Cardiac fibroblast (primary cell): ENCODE results near the gene PHACTR4.
"Not testable (repeated sequence)": the region's sequence is repeated elsewhere in the genome, so short reads cannot be mapped to it uniquely, and the experiment has no call there.

Source experiments
- DNase-seq, 2 donors: peaks; one replicate each; pipeline versions ENCODE4 v3.0.0 to v3.0.0-alpha.2; 2010; ENCODE audit warnings: low read depth in 2 of 2
- H3K4me3 ChIP-seq, 2 donors: replicated peaks in 1 of 2; 1 replicate in 1 of 2; 2 replicates in 1 of 2; pipeline ENCODE4 v1.5.1; 2011; ENCODE audit warnings: low read depth in 2 of 2, low read length in 2 of 2, mild to moderate bottlenecking in 2 of 2, moderate library complexity in 1 of 2
- TF ChIP-seq, protein P1 (sequence below): IDR thresholded peaks from one replicate; pipeline ENCODE4 v1.5.1; 2011; ENCODE audit warnings: low read depth, mild to moderate bottlenecking, low read length, inconsistent platforms

The PHACTR4 gene

DNA sequence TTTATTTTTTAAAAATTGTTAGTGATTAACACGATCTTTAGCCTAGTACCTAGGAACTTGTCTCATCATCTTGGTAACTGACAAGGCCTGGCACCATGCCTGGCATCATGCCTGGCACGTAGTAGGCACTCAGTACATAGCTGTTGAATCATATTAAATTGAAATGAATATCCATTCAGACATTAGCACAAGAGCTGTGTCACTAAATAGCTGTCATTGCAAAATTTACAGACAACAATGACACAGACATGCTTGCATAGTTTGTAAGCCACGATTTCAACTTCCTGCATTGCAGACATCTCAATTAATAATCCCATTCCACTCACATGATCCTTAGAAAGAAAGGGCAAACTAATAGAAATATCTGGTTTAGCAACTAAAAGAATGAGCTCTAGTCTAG, 15.4 kb upstream of the PHACTR4 start:
- H3K4me3 ChIP-seq: no peak overlapping the region
- peak; percentile 48 to 87 for DNase-seq
- TF ChIP-seq, protein P1, sequence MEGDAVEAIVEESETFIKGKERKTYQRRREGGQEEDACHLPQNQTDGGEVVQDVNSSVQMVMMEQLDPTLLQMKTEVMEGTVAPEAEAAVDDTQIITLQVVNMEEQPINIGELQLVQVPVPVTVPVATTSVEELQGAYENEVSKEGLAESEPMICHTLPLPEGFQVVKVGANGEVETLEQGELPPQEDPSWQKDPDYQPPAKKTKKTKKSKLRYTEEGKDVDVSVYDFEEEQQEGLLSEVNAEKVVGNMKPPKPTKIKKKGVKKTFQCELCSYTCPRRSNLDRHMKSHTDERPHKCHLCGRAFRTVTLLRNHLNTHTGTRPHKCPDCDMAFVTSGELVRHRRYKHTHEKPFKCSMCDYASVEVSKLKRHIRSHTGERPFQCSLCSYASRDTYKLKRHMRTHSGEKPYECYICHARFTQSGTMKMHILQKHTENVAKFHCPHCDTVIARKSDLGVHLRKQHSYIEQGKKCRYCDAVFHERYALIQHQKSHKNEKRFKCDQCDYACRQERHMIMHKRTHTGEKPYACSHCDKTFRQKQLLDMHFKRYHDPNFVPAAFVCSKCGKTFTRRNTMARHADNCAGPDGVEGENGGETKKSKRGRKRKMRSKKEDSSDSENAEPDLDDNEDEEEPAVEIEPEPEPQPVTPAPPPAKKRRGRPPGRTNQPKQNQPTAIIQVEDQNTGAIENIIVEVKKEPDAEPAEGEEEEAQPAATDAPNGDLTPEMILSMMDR: no peak

DNA sequence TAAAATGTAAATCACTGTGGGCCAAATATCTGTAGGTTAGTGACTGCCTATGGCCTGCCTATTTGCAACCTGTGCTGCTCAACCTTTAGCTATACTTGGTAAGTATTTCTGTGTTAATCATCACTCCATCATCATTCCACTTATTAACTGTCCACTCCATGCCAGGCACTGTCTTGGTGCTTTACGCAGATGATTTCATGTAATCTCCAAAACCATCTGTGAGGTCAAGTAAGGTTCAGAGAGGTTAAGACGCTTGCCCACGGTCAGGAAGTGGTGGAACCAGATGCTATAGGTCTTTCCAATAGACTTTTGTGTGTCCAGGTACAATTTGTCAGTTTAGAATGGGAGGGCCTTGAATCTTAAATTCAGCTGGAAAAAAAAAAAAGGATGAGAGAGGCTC, 10.8 kb upstream of the PHACTR4 start:
- TF ChIP-seq, protein P1: no peak
- no peak overlapping the region for H3K4me3 ChIP-seq
- DNase-seq: no peak

DNA sequence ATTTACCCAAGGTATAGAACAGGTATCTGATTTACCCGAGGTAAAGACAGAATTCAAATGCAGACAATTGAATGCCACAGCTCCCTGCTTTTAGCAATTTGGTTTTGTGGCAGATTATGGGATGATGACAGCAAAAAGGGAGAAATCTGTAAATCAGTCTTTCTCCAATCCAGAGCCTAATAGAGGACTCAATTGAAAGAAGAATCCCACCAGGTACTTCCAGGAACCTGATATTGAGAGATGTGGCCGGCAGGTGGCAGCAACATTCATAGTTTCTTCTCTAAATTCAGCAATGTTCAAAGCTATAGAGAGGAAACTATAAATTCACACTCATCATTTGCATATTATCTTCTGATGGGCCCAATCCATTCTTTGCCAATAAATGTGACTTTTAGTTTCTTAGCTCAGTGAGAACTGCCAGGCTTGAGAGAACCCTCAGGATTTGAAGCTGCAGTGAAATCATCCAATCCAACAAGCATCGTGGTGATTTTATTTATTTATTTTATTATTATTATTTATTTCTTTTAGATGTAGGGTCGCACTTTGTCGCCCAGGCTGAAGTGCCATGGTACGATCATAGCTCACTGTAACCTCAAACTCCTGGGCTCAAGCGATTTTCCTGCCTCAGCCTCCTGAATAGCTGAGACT, 9.8 kb upstream of the PHACTR4 start:
- TF ChIP-seq, protein P1: peak; percentile 53
- peak; percentile 80 for DNase-seq
- H3K4me3 ChIP-seq: no peak overlapping the region

DNA sequence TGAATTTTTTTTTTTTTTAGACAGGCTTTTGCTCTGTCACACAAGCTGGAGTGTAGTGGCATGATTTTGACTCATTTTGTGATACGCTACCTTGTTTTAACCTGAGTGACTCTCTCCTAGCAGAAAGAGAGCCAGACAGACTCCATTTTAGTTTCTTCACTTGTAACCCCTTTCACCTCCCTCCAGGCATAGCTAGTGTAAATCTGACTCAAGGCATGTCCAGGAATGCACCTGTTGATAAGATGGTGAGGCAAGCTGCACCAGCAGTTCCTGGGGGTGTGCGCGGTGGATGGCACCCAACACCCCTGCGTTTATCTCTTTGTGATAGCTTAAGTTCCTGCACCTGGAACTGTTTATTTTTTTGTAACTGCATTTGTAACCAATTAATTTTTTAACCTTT, 4.7 kb upstream of the PHACTR4 start:
- no peak for DNase-seq
- H3K4me3 ChIP-seq: no peak overlapping the region
- TF ChIP-seq, protein P1: no peak

DNA sequence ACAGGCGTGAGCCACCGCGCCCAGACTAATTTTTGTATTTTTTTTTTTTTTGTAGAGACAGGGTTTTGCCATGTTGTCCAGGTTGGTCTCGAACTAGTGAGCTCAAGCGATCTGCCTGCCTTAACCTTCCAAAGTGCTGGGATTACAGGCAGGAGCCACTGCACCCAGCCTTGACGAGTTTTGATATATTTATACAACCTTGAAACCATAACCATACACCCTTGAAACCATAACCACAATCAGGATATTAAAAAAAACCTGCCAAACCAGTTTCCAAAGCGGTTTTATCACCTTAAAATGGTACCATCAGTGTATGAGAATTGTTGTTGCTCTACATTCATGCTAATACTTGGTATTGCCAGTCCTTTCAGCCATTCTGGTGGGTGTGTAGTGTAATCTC, 3.7 kb upstream of the PHACTR4 start:
- TF ChIP-seq, protein P1: no peak

DNA sequence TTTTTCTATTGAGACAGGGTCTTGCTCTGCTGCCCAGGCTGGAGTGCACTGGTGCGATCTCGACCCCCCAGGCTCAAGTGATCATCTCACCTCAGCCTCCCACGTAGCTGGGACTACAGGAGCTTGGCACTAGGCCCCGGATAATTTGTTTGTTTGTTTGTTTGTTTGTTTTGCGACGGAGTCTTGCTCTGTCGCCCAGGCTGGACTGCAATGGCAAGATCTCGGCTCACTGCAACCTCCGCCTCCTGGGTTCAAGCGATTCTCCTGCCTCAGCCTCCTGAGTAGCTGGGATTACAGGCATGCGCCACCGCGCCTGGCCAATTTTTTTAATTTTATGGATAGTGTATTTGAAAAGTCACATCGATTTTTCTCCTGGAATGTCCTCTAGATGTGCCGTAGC, 932 bp upstream of the PHACTR4 start:
- DNase-seq, H3K4me3 ChIP-seq: not testable (repeated sequence)

More for the DNA sequence above, 3.7 kb upstream of the PHACTR4 start:
- H3K4me3 ChIP-seq: no peak overlapping the region
- DNase-seq: no peak

DNA sequence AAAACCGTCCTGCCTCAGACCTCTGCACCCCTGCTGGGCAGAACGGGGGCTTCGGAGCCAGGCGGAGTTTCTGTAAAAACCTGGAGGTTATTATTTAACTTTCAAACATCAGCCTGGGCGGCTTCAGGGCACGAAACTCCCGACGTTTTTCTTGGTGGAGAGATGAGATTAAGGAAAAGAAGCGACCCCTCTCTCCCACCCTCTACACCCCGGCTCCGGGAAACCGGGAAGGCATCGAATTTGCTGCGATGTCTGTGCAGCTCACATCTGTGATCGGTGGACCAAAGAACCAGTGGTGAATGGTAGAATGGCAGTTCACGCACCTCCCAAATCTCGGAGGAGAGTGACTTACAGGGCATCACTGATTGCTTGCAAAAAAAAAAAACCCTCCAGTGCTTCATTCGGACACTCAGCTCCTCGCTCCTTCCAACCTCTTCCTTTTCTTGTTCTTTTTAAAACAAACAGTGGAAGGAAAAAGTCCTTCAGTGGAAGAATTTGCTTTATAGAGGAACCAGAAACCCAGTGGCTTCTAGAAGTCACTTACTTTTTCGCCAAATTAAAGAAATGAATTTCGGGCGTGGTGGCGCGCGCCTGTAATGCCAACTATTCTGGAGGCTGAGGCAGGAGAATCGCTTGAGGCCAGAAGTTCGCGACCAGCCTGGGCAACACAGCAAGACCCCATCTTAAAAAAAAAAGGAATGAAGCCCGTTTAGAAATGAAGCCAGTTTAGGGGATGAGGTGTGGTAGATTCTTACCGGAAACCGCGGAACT, 884 bp downstream of the PHACTR4 start:
- DNase-seq: peak; percentile 30 to 51
- H3K4me3 ChIP-seq: peak overlapping the region; percentile 82 to 90
- TF ChIP-seq, protein P1: peak; percentile 20
